NCI-H146 (cell line): ENCODE data around the gene IL17B.
"Not testable (repeated sequence)": the region's sequence is repeated elsewhere in the genome, so short reads cannot be mapped to it uniquely, and the experiment has no call there.

Source experiments
- DNase-seq: peaks from one replicate; lab custom pipeline; 2025; lab: John Stamatoyannopoulos, UW

Gene IL17B

GRCh38 chr5:149400304-149400703 is 21.2 kb upstream of the IL17B start:
- DNase-seq, result peak; percentile 4

- no peak for DNase-seq
These were observed 20.7 kb upstream of the IL17B start for GRCh38 chr5:149399775-149400174.

- DNase-seq, result not testable (repeated sequence)
These were observed 19.7 kb upstream of the IL17B start for GRCh38 chr5:149398747-149399266.

GRCh38 chr5:149397530-149397929 is 18.4 kb upstream of the IL17B start:
- no peak for DNase-seq

- DNase-seq, result not testable (repeated sequence)
These were observed 15.9 kb upstream of the IL17B start for GRCh38 chr5:149394996-149395395.

GRCh38 chr5:149392718-149393117 is 13.6 kb upstream of the IL17B start:
- no peak for DNase-seq

GRCh38 chr5:149391524-149391923 is 12.4 kb upstream of the IL17B start:
- no peak for DNase-seq

- DNase-seq, result not testable (repeated sequence)
These were observed 12.0 kb upstream of the IL17B start for GRCh38 chr5:149391076-149391475.

GRCh38 chr5:149389552-149390495 is 10.7 kb upstream of the IL17B start:
- DNase-seq, result no peak

- no peak for DNase-seq
These were observed 9.6 kb upstream of the IL17B start for GRCh38 chr5:149388498-149389190.

GRCh38 chr5:149387982-149388381 is 8.9 kb upstream of the IL17B start:
- DNase-seq, result no peak

- no peak for DNase-seq
These were observed 8.1 kb upstream of the IL17B start for GRCh38 chr5:149387081-149387631.

- DNase-seq, result no peak
These were observed 7.1 kb upstream of the IL17B start for GRCh38 chr5:149386166-149386565.

GRCh38 chr5:149383399-149383798 is 4.3 kb upstream of the IL17B start:
- DNase-seq, result no peak

GRCh38 chr5:149382517-149383220 is 3.6 kb upstream of the IL17B start:
- DNase-seq, result no peak

- peak; percentile 27 for DNase-seq
These were observed 2.9 kb upstream of the IL17B start for GRCh38 chr5:149381986-149382338.

- DNase-seq, result no peak
These were observed 2.3 kb upstream of the IL17B start for GRCh38 chr5:149381261-149381985.

- no peak for DNase-seq
These were observed 1.5 kb upstream of the IL17B start for GRCh38 chr5:149380466-149381121.

- no peak for DNase-seq
These were observed 804 bp upstream of the IL17B start for GRCh38 chr5:149379818-149380374.

- no peak for DNase-seq
These were observed 761 bp downstream of the IL17B start for GRCh38 chr5:149378241-149378820.
